Stimulated activated CD4-positive, alpha-beta T cell treated with anti-CD3 and anti-CD28 coated beads, TNF-alpha, amount 100 ng/mL, for 4 hours (primary cell): ENCODE measurements around the gene ARHGAP25.

Experiments
- DNase-seq, 3 experiments: peaks; one replicate each; pipeline ENCODE4 v3.0.0-alpha.2; 2020; ENCODE audit warnings: low read depth in 3 of 3

The ARHGAP25 gene

DNA sequence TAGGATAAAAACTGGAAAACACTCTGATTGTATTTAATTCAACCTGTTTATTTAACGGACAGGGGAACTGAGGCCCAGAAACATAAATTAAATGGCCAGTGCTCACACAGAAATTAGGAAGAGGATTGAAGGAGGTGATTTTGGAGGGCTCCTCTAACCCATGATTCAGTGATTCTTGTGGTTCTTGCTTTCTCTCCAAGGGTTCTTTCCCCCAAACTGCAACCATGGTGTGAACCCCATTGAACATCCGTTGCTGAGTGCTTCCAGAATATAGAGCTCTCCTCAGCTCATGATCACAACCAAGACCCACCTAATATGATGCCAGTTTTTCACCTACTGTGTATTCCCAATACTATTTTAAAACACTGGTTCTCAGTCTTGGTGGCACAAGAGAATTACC is 95.1 kb downstream of the ARHGAP25 start:
- no peak for DNase-seq

DNA sequence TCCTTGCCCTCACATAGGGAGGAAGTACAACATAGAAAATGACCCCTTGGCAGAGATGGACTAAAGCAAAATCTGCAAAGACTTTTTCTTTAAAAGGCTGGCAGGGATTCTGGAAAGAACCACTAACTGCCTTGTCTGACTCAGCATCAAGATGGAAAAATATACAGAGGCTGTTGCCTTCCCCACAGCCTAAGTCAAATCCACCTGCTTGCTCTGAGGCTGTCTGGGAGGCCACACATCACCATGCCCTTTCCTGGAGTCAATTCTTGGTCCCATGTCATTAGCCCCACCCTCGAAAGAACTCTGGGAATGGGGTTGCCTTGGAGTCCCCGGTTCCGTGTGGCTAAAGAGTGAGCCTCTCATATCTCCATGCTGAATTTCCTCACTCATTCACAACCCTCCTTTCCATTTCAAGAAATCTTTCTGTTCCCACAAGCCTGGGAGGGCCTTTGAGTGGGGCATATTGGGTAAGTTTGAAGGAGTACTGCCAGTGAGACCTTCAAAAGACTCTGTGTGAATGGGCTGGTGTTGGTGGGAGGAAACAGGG is 97.1 kb downstream of the ARHGAP25 start:
- DNase-seq = no peak

DNA sequence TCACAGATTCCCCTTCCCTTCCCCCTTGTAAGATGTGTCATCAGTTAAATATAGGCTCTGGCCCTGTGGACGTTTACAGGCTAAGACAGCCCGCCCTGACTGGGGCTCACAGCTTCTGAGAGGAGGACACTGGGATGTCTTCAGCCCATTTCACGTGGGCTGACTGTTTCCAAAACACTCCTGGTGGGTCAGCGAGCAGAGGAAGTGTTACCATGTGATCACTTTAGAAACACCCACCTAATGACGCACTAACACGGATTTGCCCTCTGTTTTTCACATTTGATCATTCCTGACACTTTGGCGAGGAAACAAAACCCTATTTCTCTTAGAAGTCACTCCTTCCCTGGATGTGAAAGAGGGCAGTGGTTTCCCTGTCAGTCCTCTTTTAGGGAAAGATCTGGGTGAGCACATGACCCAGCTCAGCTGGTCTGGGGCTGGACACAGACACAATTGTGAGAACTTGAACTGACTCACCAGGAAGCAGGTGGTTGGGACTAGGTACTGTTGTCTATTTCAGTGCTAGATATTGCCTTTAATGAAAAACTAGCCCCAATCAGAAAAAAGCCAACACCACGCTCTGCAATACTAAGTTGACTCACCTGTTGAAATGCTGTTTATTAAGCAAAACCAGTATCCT is 97.7 kb downstream of the ARHGAP25 start:
- peak in 2 of 3 experiments; percentile 30 to 36 for DNase-seq

DNA sequence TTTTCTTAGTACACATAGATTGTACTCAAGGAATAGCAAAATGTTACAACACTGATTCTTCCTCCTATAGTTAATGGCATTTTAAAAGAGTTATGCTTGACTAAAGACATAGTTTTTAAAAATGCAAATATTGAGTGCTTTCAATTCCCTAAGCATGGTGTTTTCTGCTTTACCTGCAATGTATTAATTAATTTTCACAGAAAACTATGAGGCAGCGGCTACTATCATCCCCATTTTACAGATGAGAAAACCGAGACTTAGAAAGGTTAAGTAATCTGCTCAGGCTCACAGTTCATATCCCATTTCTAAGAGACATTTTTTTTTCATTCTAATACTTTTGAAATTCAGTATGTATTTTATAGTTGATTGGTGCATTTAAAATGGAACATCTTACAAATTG is 98.6 kb downstream of the ARHGAP25 start:
- no peak for DNase-seq

DNA sequence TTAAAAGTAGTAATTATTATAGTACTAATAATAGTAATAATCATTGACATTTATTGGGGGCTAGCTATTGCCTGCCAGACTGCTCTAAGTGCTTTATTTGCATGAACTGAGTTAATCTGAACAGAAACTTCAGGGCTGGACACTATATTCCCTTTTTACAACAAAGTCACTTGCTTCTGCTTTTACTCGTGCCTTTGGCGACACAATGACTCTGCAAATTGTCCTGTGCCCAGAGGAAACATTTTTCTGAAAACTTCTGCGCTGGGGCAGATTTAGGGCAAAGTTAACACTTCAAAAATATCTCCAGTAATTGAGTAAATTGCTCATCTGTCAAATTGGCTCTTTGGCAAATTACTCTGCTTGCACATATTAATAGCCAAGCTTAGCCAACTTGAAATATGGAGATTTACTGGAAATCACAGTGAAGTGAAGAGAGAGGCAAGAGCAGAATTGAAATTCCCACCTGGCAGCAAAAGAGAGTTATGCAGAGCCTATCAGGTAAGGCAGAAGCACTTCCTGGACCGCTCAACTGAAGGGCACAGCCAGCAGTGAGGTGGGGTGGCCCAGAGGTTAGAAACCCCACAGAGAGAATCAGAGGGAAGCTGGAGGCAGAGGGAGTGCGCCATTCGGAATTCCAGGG is 100.2 kb downstream of the ARHGAP25 start:
- DNase-seq = no peak

DNA sequence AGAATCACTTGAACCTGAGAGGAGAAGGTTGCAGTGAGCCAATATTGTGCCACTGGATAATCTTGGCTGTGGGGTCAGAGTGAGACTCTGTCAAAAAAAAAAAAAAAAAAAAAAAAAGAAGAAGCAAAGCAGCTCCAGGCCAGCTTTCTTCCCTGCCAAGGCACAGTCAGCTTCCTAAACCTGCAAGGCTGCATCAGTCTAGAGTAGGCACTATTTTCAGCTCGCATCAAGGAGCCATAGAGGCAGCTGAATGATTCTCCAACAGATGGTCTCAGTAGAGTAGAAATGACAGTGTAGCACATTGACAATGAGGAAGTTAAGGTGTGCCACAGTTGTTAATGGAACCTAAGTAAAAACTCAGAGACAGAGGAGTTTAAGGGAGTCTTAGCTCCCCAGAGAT is 101.0 kb downstream of the ARHGAP25 start:
- no peak for DNase-seq

DNA sequence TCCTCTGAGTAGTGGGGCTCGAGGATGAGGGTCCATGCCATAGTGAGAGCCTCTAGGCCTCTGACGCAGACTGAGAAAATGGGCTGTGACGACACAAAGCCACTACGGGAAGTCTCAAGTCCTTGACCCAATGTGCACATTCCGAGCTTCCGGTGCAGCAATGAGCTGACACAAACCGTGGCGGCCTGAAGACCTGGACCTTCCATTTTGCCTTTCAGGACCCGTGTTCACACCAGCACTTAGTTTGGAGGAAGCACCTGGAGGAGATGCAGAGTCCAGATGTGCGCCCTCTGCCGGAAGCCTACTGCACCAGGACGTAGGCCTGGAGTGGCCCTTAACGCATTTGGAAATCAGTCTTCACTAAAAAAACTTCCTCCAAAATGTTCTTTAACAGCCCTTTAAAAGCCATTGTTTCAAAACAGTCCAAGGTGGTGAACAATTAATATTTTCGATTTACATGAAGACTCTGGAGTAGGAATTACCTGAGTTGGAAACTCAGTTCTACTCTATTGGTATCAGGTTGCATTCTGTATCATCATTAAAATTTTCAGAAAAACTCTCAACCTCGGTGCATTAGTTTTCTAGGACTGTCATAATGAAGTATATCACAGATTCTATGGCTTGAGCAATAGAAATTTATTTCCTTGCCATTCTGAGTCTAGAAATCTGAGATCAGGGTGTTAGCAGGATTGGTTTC is 102.7 kb downstream of the ARHGAP25 start:
- peak; percentile 41 to 62 (median 42) for DNase-seq

DNA sequence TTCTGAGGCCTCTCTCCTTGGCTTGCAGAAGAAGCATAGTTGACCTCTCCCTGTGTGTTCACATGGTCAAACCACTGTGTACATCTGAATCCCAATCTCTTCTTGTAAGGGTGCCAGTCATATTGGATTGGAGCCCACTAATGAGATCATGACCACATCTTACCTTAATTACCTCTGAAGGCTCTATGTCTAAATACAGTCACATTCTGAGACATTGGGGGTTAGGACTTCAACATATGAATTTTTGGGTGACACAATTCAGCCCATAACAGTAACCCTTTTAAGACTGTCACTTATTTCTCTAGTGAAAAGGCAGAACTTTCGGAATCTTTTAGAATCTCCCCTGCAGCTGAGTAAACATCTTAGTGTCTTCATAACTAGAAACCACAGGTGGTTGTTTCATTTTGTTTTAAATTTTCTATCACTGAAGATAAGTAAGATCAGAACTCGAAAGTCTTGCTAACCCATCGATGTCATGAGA is 103.3 kb downstream of the ARHGAP25 start:
- DNase-seq = no peak

DNA sequence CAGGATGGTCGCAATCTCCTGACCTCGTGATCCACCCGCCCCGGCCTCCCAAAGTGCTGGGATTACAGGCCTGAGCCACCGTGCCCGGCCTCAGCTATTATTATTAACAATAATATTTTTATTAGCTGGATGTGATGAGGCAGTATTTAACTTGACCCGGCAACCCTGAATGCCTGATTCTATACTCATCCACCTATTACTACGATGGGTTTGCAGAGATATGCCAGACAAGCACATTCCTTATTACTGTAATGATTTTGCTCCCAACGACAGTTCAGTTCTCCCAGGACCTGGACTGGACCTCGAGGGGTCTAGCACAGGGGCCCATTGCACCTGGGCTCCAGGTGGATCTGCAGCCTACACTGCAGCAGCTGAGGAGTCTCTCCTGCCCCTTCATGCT is 104.0 kb downstream of the ARHGAP25 start:
- DNase-seq = no peak

DNA sequence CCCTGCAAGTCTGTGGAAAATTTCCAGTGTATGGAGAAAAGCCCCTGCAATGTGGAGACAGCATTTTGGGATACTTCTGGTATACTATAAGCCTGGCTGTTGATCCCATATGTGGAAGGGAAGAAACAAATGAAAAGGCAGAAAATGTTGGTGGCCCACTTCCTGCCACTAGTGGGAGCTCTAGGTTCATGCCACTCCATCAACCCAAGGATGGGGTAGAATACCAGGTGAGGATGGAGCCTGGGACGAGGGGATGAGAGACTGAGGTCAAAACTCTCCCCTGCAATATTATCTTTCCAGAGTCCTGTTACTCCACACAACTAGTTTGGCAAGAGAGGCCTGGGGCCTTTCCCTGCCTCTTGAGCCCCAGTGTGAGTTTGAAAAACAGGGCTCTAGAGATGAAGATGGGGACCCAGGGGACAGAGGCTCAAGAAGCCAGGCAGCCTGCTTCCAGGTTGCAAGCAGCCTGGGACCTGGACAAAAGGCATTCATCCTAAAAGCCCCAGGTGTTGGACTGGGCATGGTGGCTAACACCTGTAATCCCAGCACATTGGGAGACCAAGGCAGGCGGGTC is 104.7 kb downstream of the ARHGAP25 start:
- DNase-seq = no peak

DNA sequence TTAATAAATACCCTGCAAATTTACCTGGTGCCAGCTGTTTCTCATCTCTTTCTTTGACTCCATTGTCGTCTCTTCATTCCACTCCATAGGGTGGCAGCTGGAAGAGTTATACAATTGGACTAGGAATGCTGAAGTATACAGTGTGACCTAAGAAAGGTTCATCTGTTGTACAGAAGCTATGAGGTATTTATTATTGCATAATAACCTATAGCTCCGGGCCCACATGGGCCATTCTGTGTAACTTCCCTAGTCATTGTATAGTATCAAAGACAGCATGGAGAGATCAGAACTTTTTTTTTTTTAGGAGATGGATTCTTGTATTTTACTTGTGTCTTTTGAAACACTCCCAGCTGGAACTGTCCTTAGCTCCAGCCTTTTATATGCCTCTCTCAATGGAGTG is 110.4 kb downstream of the ARHGAP25 start:
- DNase-seq = no peak

DNA sequence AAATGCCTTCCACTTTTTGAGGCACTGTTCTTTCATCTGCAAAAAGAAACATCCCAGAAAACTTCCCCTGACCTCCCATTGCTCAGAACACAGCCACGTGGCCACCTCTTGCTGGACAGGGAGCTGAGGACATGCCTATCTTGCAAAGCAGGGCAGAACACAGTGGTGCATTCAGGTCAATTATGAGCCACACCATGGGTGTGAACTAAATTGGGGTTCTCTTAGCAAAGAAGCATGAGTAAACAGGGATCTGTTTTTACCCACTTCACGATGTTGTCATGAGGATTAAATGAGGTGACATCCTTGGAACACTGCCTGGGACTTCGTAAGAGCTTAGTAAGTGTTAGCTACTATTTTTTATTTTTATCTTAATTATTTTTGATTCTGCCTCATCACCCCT is 111.5 kb downstream of the ARHGAP25 start:
- no peak for DNase-seq

DNA sequence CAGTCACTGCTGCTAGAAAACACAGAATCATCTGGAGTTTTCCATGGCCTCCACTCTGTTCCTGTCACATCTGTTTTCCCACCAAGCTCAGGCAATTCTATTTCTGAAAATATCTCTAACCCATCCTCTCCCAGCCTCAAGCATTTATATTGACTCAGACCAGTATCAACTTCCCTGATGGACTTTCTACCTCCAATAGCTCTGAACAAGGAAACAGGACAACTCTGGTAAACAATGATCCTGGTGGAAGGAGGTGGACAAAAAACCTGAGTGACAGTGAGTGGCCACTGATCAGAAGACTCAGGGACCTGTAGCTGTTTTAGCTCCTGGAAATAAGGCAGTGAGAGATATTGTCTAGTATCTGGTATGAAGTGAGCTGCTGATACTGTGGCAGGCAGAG is 113.1 kb downstream of the ARHGAP25 start:
- DNase-seq = no peak

DNA sequence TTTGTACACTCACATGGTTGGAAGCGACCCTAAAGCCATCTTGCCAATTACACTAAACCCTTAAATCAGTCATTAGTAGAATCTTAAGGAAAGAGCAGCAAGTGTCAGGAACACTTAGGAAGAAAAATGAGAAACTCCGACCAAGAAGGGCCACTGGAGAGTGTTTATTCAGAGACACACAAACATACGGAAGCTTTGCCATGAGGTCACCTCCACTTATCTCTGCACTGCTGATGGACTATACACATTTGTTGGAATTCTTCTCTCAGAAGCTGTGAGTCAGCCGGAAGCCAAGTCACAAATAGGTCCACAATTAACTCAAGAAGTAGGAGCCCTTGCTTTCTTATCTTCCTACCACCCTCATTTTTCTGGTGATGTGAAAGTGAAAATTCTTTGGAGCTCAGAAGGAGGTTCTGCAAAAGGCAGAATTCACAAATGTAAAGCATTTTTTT is 115.0 kb downstream of the ARHGAP25 start:
- DNase-seq = no peak

DNA sequence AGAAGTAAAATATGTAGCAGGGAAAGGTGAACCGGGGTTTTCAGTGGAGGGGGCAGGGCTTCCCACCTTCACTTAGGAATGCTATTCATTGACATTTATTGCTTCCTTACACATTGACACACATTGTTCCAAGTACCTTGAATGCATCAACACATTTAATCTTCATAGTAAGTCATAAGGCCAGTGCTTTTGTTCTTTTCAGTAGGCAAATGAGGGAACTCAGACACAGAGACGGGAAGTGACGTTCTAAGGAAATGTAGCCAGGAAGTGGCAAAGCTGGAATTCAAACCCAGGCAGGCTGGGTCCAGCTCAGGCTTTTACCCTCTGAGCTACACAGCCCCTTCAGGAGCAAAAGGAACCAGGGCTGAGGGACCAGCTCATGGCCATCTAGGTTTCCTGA is 115.9 kb downstream of the ARHGAP25 start:
- DNase-seq = no peak

DNA sequence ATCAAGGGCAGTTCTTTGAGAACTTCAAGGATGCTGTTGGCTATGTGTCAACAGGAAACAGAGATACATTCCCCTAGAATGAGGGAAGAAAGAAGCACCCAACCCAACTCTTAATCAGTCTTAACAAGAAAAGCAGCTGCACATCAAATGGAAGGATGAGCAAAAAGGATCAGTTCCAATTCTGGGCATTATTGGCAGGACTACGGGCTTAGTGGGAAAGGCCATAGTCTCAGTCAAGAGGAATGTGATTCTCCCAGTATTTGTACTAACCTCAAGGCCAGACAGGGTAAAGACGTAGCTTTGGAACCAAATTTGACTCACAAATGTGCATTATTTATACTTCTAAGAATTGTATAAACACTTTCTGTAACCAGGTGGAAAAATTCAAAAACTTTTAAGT is 118.4 kb downstream of the ARHGAP25 start:
- no peak for DNase-seq

DNA sequence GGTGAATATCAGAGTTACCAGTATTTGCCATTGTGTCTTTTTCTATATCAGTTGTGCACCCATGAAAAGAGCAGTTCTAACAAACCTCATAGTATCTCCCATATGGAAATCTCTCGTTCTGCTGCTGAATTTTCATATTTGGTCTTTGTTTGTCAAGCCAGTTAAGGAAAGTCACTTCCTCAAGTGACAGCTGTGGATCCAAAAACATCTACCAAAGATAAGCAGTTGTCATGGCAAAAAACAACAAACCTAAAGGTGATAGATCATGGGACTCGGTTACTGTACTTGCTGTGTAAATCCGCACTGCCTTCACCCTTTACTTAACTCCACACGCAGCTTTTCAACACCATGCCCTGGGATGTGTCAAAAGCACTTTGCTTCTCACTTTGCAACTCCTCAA is 119.3 kb downstream of the ARHGAP25 start:
- no peak for DNase-seq

DNA sequence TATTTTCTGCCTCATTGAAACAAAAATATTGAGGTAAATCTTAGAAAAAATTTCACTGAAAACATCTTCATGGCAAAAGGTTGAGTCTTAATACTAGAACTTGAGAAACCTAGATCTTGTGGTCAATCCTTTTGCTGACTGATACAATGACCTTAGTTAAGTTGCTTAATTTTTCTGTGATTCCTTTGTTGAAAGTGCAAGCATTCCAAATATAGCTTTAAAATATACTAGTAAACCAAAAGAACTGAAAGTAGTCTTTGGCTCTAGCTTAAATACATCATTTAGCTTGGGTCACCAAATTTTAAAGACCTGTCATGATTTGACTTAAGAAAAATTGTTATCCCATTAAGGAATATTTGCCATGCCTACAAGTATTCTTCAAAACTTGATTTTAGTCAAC is 119.9 kb downstream of the ARHGAP25 start:
- DNase-seq = no peak

DNA sequence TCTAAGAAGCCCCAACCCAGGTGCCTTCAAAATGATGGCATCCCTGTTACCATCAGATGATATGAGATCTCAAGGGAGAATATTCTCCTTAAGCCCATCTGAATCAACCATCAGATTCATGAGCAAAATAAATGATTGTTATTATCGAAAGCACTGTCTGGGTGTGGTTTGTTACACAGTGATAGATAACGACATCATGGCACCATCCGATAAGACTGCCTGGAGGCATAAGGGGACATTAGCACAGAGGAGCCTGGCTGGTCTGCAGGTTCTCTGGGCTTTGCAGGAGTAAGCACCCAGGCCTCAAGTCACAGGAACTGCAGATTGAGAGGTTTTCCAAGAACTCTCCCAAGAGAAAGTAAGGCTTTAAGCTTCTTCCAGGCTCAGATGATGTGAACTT is 120.9 kb downstream of the ARHGAP25 start:
- no peak for DNase-seq

DNA sequence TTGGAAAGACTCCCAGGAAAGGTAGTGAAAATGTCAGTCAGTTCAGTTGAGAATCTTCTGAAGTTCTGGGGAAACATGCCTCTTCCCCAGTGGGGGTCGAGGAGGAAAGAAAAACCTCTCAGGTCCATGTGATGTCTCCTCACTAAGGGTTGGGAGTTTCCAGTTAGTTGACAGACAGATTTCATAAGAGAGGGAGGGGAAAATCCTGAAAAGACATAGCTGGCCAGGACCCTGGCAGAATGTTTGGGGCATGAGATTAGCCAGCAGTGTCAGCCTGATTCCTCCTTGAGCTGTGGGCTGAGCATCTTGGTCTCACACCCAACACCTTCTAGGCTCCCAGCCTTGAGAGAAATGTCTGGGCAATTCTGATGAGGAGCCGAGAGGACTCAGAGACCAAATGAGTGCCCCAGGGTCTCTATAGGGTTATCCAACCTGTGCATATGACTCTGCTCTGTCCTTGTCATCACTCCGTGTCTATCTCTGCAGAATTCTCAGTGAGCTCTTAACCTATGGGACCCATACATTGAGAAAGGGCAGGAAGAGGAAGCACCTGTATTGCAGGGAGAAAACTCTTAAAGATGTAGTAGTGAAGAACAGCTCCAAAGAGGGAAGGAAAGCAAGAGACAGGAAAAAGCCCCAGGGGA is 122.7 kb downstream of the ARHGAP25 start:
- DNase-seq = no peak

DNA sequence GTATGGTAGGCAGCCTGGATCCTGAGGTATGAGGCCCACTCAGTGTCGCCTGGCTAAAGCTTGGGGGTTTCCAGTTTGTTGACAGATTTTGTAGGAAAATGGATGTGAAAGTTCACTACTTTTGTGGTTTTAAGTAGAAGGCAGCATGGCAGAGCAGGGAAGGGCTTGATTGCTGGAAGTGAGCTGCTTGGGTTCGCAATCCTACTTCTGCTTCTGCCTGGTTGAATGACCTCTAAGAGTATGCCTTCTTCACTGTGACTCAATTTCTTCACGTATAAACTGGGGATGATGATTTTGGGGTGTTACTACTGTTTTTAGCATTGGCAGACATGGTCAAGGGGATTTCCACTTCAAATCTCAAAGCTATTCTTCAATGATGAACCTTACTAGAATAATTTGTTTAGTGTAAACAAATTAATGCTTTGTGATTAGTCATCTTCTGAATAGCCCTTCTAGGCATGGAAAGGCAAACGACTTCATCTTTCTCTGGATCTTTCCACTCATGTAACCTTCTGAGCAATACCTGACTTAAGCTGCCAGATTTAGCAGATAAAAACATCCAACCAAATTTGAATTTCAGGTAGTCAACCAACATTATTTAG is 123.3 kb downstream of the ARHGAP25 start:
- DNase-seq = no peak
